Measurements from ENCODE around the gene TRABD2A.
"Not testable (repeated sequence)": the region's sequence is repeated elsewhere in the genome, so short reads cannot be mapped to it uniquely, and the experiment has no call there.

Gene TRABD2A

GRCh38 chr2:84880645-84881521 is at the start of gene TRABD2A:
TSS of gene TRABD2A (minus strand) at chr2:84881084. CDS start at chr2:84881039, 45 bp downstream.
- DNase-seq (ENCODE audit: low spot score) = no peak

GRCh38 chr2:84927275-84927627 is 46.4 kb upstream of the TRABD2A start:
- no peak for DNase-seq (ENCODE audit: low spot score)

- peak; percentile 81 for DNase-seq (ENCODE audit: low spot score)
Observed at GRCh38 chr2:84925724-84926376, 45.0 kb upstream of the TRABD2A start.

GRCh38 chr2:84925336-84925723 is 44.4 kb upstream of the TRABD2A start:
- DNase-seq (ENCODE audit: low spot score) = no peak

GRCh38 chr2:84924173-84925106 is 43.6 kb upstream of the TRABD2A start:
- no peak for DNase-seq (ENCODE audit: low spot score)

- no peak for DNase-seq (ENCODE audit: low spot score)
Observed at GRCh38 chr2:84923009-84923408, 42.1 kb upstream of the TRABD2A start.

- no peak for DNase-seq (ENCODE audit: low spot score)
Observed at GRCh38 chr2:84919885-84920580, 39.1 kb upstream of the TRABD2A start.

- DNase-seq (ENCODE audit: low spot score) = no peak
Observed at GRCh38 chr2:84918430-84918829, 37.5 kb upstream of the TRABD2A start.

- not testable (repeated sequence) for DNase-seq (ENCODE audit: low spot score)
Observed at GRCh38 chr2:84917821-84918220, 36.9 kb upstream of the TRABD2A start.

- not testable (repeated sequence) for DNase-seq (ENCODE audit: low spot score)
Observed at GRCh38 chr2:84915675-84916074, 34.8 kb upstream of the TRABD2A start.

- no peak for DNase-seq (ENCODE audit: low spot score)
Observed at GRCh38 chr2:84914334-84914733, 33.5 kb upstream of the TRABD2A start.

GRCh38 chr2:84912984-84913383 is 32.1 kb upstream of the TRABD2A start:
- DNase-seq (ENCODE audit: low spot score) = no peak

GRCh38 chr2:84911135-84911678 is 30.3 kb upstream of the TRABD2A start:
- no peak for DNase-seq (ENCODE audit: low spot score)

- no peak for DNase-seq (ENCODE audit: low spot score)
Observed at GRCh38 chr2:84908948-84909713, 28.2 kb upstream of the TRABD2A start.

GRCh38 chr2:84906900-84907714 is 26.2 kb upstream of the TRABD2A start:
- peak; percentile 71 for DNase-seq (ENCODE audit: low spot score)

- peak; percentile 59 for DNase-seq (ENCODE audit: low spot score)
Observed at GRCh38 chr2:84906108-84906899, 25.4 kb upstream of the TRABD2A start.

GRCh38 chr2:84905181-84906107 is 24.6 kb upstream of the TRABD2A start, which contains the start of gene TMSB10:
TSS of gene TMSB10 (plus strand) at chr2:84905656.
- peak; percentile 94 for DNase-seq (ENCODE audit: low spot score)

GRCh38 chr2:84904717-84905174 is 23.9 kb upstream of the TRABD2A start:
- no peak for DNase-seq (ENCODE audit: low spot score)
